GM10266 (cell line): ENCODE measurements around the gene APOA1.
A peak's percentile ranks its signal among the peaks of the same experiment; 100 is the strongest.

Experiments used
- DNase-seq: peaks from one replicate; pipeline ENCODE4 v3.0.0; 2012; ENCODE audit errors: extremely low spot score
- CTCF ChIP-seq: IDR thresholded peaks from 2 replicates; pipeline ENCODE4 v1.5.1; 2012; ENCODE audit warnings: mild to moderate bottlenecking, low read depth; ENCODE audit not compliant: control insufficient read depth, insufficient read depth; ENCODE audit errors: missing control alignments

Gene APOA1

GRCh38 chr11:116792144-116792868 is 45.1 kb downstream of the APOA1 start:
- no peak for TF ChIP-seq CTCF

GRCh38 chr11:116791813-116792143 is 45.6 kb downstream of the APOA1 start, which contains the start of gene APOA5:
TSS of gene APOA5 (minus strand) at chr11:116791879. CDS start at chr11:116791860, 19 bp downstream.
- TF ChIP-seq CTCF = no peak
- no peak for DNase-seq

More at GRCh38 chr11:116792144-116792868, 45.1 kb downstream of the APOA1 start:
- DNase-seq = no peak

DNA sequence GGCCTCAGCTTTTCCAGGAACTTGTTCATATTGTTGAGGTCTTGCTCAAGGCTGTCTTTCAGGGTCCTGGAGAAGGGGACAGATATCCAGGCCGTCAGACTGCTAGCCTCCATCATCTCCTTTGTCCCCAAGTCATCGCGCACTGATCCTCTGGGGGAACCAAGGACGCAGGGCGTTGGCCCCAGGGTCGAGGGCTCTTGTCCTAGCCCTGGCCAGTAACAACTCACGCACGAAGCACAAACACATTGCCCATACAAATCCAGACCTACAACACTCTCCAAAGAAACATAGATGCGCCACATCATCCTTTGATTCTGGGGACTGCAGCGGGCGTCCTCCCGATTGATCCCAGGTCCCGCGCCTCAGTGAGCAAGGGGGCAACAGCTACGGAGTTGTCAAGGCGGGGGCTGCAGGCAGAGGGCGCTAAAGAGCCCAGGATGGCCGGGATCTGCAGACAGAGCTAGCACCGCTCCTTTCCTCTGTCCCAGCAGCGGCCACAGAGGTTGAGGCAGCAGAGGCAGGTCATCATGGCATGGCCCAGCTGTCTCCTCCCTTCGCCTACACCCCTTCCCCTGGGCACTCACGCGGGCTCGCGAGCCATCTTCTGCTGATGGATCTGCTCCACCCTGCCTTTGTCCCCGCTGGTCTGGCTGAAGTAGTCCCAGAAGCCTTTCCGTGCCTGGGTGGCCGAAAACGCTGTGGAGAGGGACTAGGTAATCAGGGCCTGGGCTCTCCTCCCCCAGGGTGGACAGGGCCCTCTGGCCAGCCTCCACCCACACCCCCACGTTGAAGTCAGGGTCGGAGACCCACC is 46.2 kb downstream of the APOA1 start:
- DNase-seq = peak; percentile 88
- TF ChIP-seq CTCF = peak; percentile 92

GRCh38 chr11:116790167-116791001 is 47.0 kb downstream of the APOA1 start:
- no peak for DNase-seq
- TF ChIP-seq CTCF = no peak

DNA sequence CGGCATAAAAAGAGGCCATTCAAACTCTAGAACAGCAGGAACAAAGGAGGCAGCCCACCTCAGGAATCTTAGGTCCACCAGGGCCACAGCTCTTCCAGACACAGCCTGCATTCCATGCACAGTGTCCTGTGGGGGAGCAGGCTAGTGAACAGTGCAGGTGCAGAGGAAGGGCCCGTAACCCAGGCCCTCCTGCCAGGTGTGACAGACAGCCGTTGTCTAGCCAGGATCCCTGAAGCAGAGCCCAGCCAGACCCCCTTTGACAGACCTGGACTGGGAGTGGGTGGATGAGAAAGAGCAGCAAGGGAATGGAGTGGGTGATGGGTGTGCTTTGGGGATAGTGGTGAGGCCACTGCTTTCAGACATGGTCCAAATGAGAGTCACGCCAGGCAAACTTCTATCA is 48.4 kb downstream of the APOA1 start:
- DNase-seq = no peak

GRCh38 chr11:116788534-116788933 is 48.9 kb downstream of the APOA1 start:
- TF ChIP-seq CTCF = no peak
- DNase-seq = no peak

More for the DNA sequence above, 48.4 kb downstream of the APOA1 start:
- no peak for TF ChIP-seq CTCF
